A549 (cell line): ENCODE data around the gene FAM83G. TPM values are rescaled to one million over a fixed set of nuclear protein-coding genes. Genes with fewer than 3 reads are reported as not detected.

Experiments used
- ATAC-seq, 2 experiments: fragments of 200-7000 bp in 1 of 2; fragments of >200 bp in 1 of 2; cut with Nextera tagmentation in 1 of 2; cut with Tn5 transposase in 1 of 2; 3 replicates each; pipeline versions ENCODE4 v1.8.0 to v1.9.1; 2018 to 2020; ENCODE audit warnings: mild to moderate bottlenecking in 1 of 2, moderate library complexity in 1 of 2
- CTCF ChIA-PET: fragments of 300-600 bp; sonication (Branson Sonifier 250); formaldehyde crosslinking; extraction: SDS; loops from one replicate; lab custom pipeline; 2021; ENCODE audit warnings: antibody characterized with exemption, inconsistent platforms; lab: Yijun Ruan, JAX
- POLR2A ChIA-PET: fragments of 350-600 bp; formaldehyde crosslinking; extraction: SDS; loops from one replicate; lab custom pipeline; 2021; ENCODE audit warnings: antibody characterized with exemption, inconsistent platforms; lab: Yijun Ruan, JAX
- DNase-seq, 2 experiments: peaks; one replicate each; pipeline versions ENCODE4 v3.0.0 to v3.0.0-alpha.2; 2011 to 2016; ENCODE audit warnings: low read depth in 1 of 2, low spot score in 1 of 2
- FAIRE-seq: peaks from 2 replicates; lab custom pipeline; 2011; peaks lifted over from hg19 to GRCh38; lab: Jason Lieb, UNC
- H3K27ac ChIP-seq, 2 experiments: fragments of >200 bp; sonication (Bioruptor Twin); formaldehyde crosslinking; 3 replicates each; pipeline ENCODE4 v1.5.1; 2016 to 2017
- H3K4me1 ChIP-seq: fragments of >200 bp; sonication (Bioruptor Twin); formaldehyde crosslinking; 3 replicates; pipeline ENCODE4 v1.6.1; 2016
- H3K4me2 ChIP-seq: fragments of >200 bp; sonication (Bioruptor Twin); formaldehyde crosslinking; 3 replicates; pipeline ENCODE4 v1.6.1; 2016
- H3K4me3 ChIP-seq: fragments of >200 bp; sonication (Bioruptor Twin); formaldehyde crosslinking; 3 replicates; pipeline ENCODE4 v1.5.1; 2016
- H3K9me3 ChIP-seq: fragments of >200 bp; sonication (Bioruptor Twin); formaldehyde crosslinking; 3 replicates; pipeline ENCODE4 v1.6.1; 2016
- ATOH8 ChIP-seq: fragments of 250-450 bp; sonication (Bioruptor Pico); IDR thresholded peaks from 2 replicates; pipeline ENCODE4 v1.5.0; 2020; ENCODE audit warnings: low read depth, mild to moderate bottlenecking, moderate library complexity
- BHLHE40 ChIP-seq: IDR thresholded peaks from 2 replicates; pipeline ENCODE4 v1.6.1; 2012; ENCODE audit warnings: low read depth, low read length, inconsistent platforms
- CBX8 ChIP-seq: fragments of 200-600 bp; sonication (generic); IDR thresholded peaks from 2 replicates; pipeline ENCODE4 v1.6.1; 2016
- CEBPB ChIP-seq, 2 experiments: fragments of >200 bp in 1 of 2; sonication (Bioruptor Twin) in 1 of 2; formaldehyde crosslinking in 1 of 2; IDR thresholded peaks; 2 replicates each; pipeline ENCODE4 v1.6.1; 2012 to 2016
- CTCF ChIP-seq: fragments of >200 bp; sonication (Bioruptor Twin); formaldehyde crosslinking; IDR thresholded peaks from 3 replicates; pipeline ENCODE4 v1.5.1; 2016
- EHF ChIP-seq: fragments of 250-450 bp; sonication (Bioruptor Pico); IDR thresholded peaks from 2 replicates; pipeline ENCODE4 v1.5.0; 2020; ENCODE audit warnings: mild to moderate bottlenecking
- ELK1 ChIP-seq: fragments of 150-350 bp; IDR thresholded peaks from 2 replicates; pipeline ENCODE4 v1.6.1; 2014; ENCODE audit warnings: low read depth, mild to moderate bottlenecking, low read length
- HDAC2 ChIP-seq: fragments of 200-600 bp; sonication (generic); IDR thresholded peaks from 2 replicates; pipeline ENCODE4 v1.6.1; 2016
- HOXA7 ChIP-seq: fragments of 250-450 bp; sonication (Bioruptor Pico); IDR thresholded peaks from 2 replicates; pipeline ENCODE4 v1.5.0; 2020; ENCODE audit warnings: mild to moderate bottlenecking, moderate library complexity
- HOXB13 ChIP-seq: fragments of 250-450 bp; sonication (Bioruptor Pico); IDR thresholded peaks from 2 replicates; pipeline ENCODE4 v1.5.0; 2020; ENCODE audit warnings: low read depth, mild to moderate bottlenecking, moderate library complexity
- MYC ChIP-seq: IDR thresholded peaks from 2 replicates; pipeline ENCODE4 v1.6.1; 2012; ENCODE audit warnings: mild to moderate bottlenecking, inconsistent platforms, low read length, improper control_type of control experiment, borderline replicate concordance
- NPAS2 ChIP-seq: fragments of 250-450 bp; sonication (Bioruptor Pico); IDR thresholded peaks from 2 replicates; pipeline ENCODE4 v1.8.0; 2022; ENCODE audit warnings: mild to moderate bottlenecking, moderate library complexity, borderline replicate concordance
- PHF8 ChIP-seq: fragments of 200-600 bp; sonication (generic); IDR thresholded peaks from 2 replicates; pipeline ENCODE4 v1.6.1; 2016; ENCODE audit warnings: low read depth, mild to moderate bottlenecking, antibody characterized with exemption, moderate library complexity, borderline replicate concordance
- POLR2AphosphoS2 ChIP-seq: conservative IDR thresholded peaks from 2 replicates; pipeline ENCODE4 v1.6.1; 2012; ENCODE audit warnings: low read length, improper control_type of control experiment, inconsistent platforms
- RAD21 ChIP-seq, 2 experiments: fragments of >200 bp in 1 of 2; sonication (Bioruptor Twin) in 1 of 2; formaldehyde crosslinking in 1 of 2; IDR thresholded peaks in 1 of 2; conservative IDR thresholded peaks in 1 of 2; 2 replicates in 1 of 2; 3 replicates in 1 of 2; pipeline ENCODE4 v1.6.1; 2012 to 2018; ENCODE audit warnings: inconsistent platforms in 1 of 2
- RARB ChIP-seq: fragments of 250-450 bp; sonication (Bioruptor Pico); IDR thresholded peaks from 2 replicates; pipeline ENCODE4 v1.8.0; 2021; ENCODE audit warnings: mild to moderate bottlenecking, moderate library complexity
- RCOR1 ChIP-seq: fragments of 150-350 bp; IDR thresholded peaks from 2 replicates; pipeline ENCODE4 v1.6.1; 2014; ENCODE audit warnings: antibody characterized with exemption, low read length, low read depth
- SMC3 ChIP-seq: fragments of >200 bp; sonication (Bioruptor Twin); formaldehyde crosslinking; IDR thresholded peaks from 3 replicates; pipeline ENCODE4 v1.6.1; 2018; ENCODE audit warnings: inconsistent platforms
- SREBF2 ChIP-seq: fragments of 450-650 bp; IDR thresholded peaks from 2 replicates; pipeline ENCODE4 v1.6.1; 2014; ENCODE audit warnings: mild to moderate bottlenecking, moderate library complexity
- TP53 ChIP-seq: fragments of 250-450 bp; sonication (Bioruptor Pico); IDR thresholded peaks from 2 replicates; pipeline ENCODE4 v1.5.0; 2021; ENCODE audit warnings: mild to moderate bottlenecking, moderate library complexity
- USF2 ChIP-seq: fragments of 450-650 bp; IDR thresholded peaks from 2 replicates; pipeline ENCODE4 v1.6.1; 2014; ENCODE audit warnings: antibody characterized with exemption
- ZNF302 ChIP-seq: fragments of 250-450 bp; sonication (Bioruptor Pico); IDR thresholded peaks from 2 replicates; pipeline ENCODE4 v1.9.0; 2021; ENCODE audit warnings: inconsistent platforms, mild to moderate bottlenecking, moderate library complexity
- WGBS: methylation state at CpG from one replicate; pipeline ENCODE4 v1.1.6; 2017; ENCODE audit errors: missing lambda C conversion rate; 5-methylcytosine and 5-hydroxymethylcytosine counted together
- polyA plus RNA-seq, 4 experiments: library from polyadenylated mRNA; depleted of rRNA in 3 of 4; stranded (reverse); fragments of >200 nt; fragmentation: RNase III in 1 of 4; extraction: RNeasy Plus Mini Kit Qiagen cat#74134 plus additional on column Dnase treatment in 1 of 4; gene quantifications; 2 replicates in 3 of 4; 3 replicates in 1 of 4; pipeline ENCODE4 v1.2.3, GENCODE V29; 2011 to 2017

Gene FAM83G
- polyA plus RNA-seq, 2 of the 4 experiments (the other 2 are of a cell fraction): 11.0 to 22.0 TPM

GRCh38 chr17:18933102-18934058 lies 71.2 kb downstream of the FAM83G start:
- Histone ChIP-seq H3K9me3 (no peaks in the 10 kb centered on the region), H3K4me2 (no peak overlapping the region), H3K27ac (no peak overlapping the region), H3K4me1 (no peaks in the 10 kb centered on the region), H3K4me3 (no peak overlapping the region)
- ATAC-seq (peak; percentile 53 to 64; a peak in 5 of 6 replicates), DNase-seq (no peak), FAIRE-seq (no peak)
- WGBS: 81% methylated on average over 14 of the region's 14 CpGs
- CTCF ChIA-PET: interaction anchor here (3.7 kb wide), 1 partner anchor 28 kb away, joined by 22 read pairs; no protein-coding TSS in a partner anchor
- POLR2A ChIA-PET: no interaction called here
- TF ChIP-seq CBX8 (no peak), BHLHE40 (no peak), CEBPB (IDR thresholded peaks at IDR 0.05) (no peak), SREBF2 (no peak), POLR2AphosphoS2 (no peak), RARB (CRISPR knock-in tag) (no peak), TP53 (CRISPR knock-in tag) (no peak), RAD21 (conservative IDR thresholded peaks at IDR 0.05 in 1 of 2, IDR thresholded peaks at IDR 0.05 in 1 of 2) (no peak), HDAC2 (no peak), SMC3 (no peak), HOXA7 (CRISPR knock-in tag) (no peak), CTCF (no peak), PHF8 (no peak), RCOR1 (no peak), HOXB13 (CRISPR knock-in tag) (no peak), ZNF302 (no peak), ATOH8 (CRISPR knock-in tag) (no peak), NPAS2 (CRISPR knock-in tag) (no peak), EHF (CRISPR knock-in tag) (no peak)

- CTCF ChIA-PET: interaction anchor here (0.6 to 3.7 kb wide), 5 partner anchors 20 to 63 kb away, joined by 3 to 22 read pairs (median 3); partner anchors contain the start of gene SLC5A10
- 73% methylated on average over 5 of the region's 5 CpGs for WGBS
- FAIRE-seq: no peak
- no peak overlapping the region for H3K27ac ChIP-seq
- H3K9me3 ChIP-seq: no peaks in the 10 kb centered on the region
- no peak overlapping the region for H3K4me3 ChIP-seq
- peak; percentile 54; a peak in 5 of 6 replicates for ATAC-seq
- no peak for DNase-seq
- no peak overlapping the region for H3K4me2 ChIP-seq
- POLR2A ChIA-PET: interaction anchor here (0.6 kb wide), 1 partner anchor 10 kb away, joined by 7 read pairs; no protein-coding TSS in a partner anchor
- TF ChIP-seq PHF8 (no peak), MYC (no peak), ELK1 (no peak), POLR2AphosphoS2 (0 out of 2 replicates have a peak, but pooled peaks have one; percentile 52), USF2 (no peak)
- no peaks in the 10 kb centered on the region for H3K4me1 ChIP-seq
Observed at GRCh38 chr17:18932360-18933055, 72.1 kb downstream of the FAM83G start.
